Head of caudate nucleus (tissue), 42 donors: Measurements from ENCODE around the gene KCNQ1.

ENCODE experiments used
- DNase-seq, 42 donors: peaks; one replicate each; pipeline versions ENCODE4 v3.0.0 to v3.0.0-alpha.2; 2020 to 2021; ENCODE audit warnings: mixed read lengths in 7 of 42
- intact Hi-C: fragments of 100-400 bp; cut with DNase I; formaldehyde crosslinking; loops from one replicate; pipeline ENCODE4 v1.15.0; 2022

Gene KCNQ1

GRCh38 chr11:2776351-2777061, 331.7 kb downstream of the KCNQ1 start:
- intact Hi-C loops, result no loop called here
- DNase-seq, result peak in 21 of 42 donors; percentile 1 to 37 (median 13)

- intact Hi-C loops, result no loop called here
- DNase-seq, result peak in 23 of 42 donors; percentile 1 to 35 (median 7)
These were observed 332.6 kb downstream of the KCNQ1 start for GRCh38 chr11:2777386-2777785.

GRCh38 chr11:2777871-2778629, 333.2 kb downstream of the KCNQ1 start:
- DNase-seq, result peak in 26 of 42 donors; percentile 3 to 40 (median 15)
- intact Hi-C loops, result no loop called here

- intact Hi-C loops, result no loop called here
These were observed 334.1 kb downstream of the KCNQ1 start for GRCh38 chr11:2778630-2779498.

GRCh38 chr11:2779499-2779980, 334.7 kb downstream of the KCNQ1 start:
- intact Hi-C loops, result no loop called here

More at GRCh38 chr11:2778630-2779498, 334.1 kb downstream of the KCNQ1 start:
- peak; percentile 62 to 89 (median 80) for DNase-seq

DNA sequence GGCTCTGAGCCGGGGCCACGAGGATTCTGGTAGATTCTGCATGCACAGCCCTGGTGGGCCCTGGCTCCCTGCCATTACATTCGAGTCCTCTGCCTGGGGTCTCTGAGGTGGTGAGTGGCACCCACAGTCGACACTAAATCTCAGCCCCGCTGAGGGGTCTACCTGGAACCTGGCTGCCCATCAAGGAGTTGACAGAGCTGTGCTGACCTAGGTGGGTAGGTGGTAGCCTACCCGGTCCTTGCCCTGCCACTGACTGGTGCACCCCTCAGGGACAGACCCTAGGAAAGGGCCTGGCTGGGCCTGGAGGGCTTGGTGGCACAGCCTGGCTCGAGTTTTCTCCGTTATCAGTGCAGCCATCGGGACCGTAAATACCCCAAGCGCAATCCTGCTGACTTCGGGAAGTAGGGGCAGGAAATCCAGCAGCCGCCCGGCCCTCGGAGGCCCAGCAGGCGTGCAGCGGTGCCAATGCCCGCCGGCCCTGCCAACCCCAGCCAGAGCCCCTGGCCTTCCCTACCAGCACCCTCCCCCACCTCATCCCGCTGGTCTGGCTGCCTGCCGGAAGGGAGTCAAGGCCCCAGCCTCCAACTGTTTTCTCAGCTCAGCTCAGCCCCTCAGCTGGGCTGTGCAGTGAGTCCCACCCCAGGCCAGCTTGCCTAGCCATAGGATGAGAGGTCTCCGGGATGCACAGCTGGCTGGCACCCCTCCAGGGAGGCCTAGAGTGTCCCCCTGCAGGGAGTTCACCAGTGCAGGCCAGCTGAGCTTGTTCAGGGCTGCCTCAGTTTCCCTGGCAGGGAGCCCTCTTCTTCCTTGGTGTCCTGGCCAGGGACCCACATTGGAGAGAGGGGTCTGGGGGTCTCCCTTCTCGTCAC, 335.4 kb downstream of the KCNQ1 start:
- DNase-seq, result peak in 28 of 42 donors; percentile 1 to 41 (median 11)
- intact Hi-C loops, result no loop called here

More at GRCh38 chr11:2779499-2779980, 334.7 kb downstream of the KCNQ1 start:
- peak in 8 of 42 donors; percentile 0 to 40 (median 5) for DNase-seq

- peak in 15 of 42 donors; percentile 1 to 26 (median 3) for DNase-seq
- intact Hi-C loops, result no loop called here
These were observed 336.1 kb downstream of the KCNQ1 start for GRCh38 chr11:2780850-2781407.

DNA sequence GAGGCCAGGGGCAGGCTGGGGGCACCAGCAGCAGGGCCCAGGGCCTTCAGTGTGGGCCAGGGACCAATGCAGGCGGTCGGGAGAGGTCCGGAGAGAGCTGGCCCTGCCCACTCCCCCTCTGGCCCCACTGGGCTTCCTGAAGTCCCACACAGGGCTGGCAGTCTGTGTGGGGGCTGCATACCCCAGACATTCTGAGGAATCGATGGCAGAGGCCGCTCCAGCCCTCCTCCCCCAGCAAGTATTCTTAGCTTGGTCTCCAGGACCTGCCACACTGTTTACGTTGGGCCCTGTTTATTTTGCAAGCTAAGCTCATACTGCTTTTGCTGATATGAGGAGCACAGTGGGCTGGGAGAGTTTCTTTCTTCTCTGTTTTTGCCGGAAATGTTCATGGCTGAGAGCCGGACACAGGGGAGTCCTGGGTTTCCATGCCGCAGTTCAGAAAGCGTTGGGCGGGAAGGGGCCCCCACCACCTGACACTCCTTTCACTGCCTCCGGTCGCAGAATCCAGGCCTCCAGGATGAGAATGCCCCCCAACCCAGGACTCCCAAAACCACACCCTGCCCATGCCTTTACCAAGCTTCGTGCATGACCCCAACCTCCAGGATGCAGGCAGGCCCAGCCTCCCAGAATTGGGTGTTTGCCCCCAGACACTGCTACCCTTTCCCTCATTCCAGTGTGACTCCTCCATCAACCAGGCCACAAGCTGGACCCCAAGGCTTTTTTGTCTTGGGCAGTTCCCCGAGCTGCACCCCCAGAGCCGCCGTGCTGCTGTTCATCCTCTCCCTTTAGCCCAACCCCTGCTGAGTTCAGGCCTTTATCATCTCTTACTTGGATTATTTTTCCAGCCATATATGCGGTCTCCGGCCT, 336.8 kb downstream of the KCNQ1 start:
- intact Hi-C loops, result no loop called here
- peak in 28 of 42 donors; percentile 0 to 33 (median 8) for DNase-seq

DNA sequence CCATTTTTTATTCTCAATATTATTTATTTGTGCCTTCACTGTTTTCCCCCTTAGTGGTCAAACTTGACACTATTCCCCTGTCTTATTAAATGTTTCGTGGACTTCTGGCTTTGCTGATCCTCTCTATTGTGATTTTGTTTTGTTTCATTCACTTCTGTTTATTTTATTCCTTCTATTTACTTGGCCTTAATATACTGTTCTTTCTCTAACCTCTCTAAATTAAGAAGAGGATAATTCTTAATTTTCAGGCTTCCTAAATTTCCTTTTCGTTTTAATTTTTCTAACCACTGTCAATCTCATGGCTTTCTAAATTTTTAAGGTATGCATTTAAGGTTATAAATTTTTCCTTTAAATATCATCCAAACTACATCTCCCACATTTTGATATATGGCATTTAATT, 338.0 kb downstream of the KCNQ1 start:
- DNase-seq, result no peak
- intact Hi-C loops, result no loop called here

- intact Hi-C loops, result no loop called here
- no peak for DNase-seq
These were observed 338.8 kb downstream of the KCNQ1 start for GRCh38 chr11:2783536-2784082.

GRCh38 chr11:2787816-2788167, 343.0 kb downstream of the KCNQ1 start:
- DNase-seq, result peak in 9 of 42 donors; percentile 2 to 28 (median 7)
- intact Hi-C loops, result no loop called here

DNA sequence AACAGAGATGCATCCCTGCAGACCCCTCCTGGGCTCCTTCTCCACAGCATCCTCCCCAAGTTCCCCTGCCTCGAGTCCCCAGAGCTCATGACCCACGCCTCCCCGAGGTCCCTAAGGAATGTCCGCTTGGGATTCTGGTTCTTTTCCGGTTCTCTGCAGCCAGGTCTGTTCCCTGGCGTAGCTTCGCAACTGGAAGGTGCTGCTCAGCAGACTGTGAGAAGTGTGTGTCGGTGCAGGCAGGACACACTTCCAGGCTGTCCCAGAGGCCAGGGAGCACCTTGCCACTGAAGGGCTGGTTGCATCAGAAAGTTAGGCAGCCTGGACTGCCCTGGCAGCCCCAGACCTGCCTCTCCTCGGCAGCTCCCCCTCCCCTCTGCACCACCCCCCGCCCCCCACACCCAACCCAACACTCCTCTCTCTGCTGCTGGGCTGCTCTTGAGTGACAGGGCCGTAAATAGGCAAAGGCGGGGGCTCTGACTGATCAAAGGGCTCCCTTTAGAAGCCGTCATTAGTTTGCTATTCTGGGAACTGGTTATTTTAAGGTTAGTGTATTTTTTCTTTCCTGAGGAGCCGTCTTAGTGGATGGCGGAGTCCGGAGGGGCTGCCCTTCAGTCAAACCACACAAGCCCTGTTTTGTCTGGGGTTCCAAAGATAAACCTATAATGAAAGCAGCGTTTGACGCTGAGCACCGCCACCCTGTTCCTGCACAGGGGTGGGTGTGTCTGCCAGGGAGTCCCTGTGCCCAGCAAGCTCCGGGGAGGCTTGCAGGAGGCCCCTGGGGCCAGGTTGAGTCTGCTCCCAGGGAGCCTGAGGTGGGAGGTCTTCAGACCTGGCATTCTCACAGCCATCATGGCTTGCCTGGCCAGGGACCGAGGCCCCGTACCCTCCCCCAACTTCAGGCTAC, 343.6 kb downstream of the KCNQ1 start:
- intact Hi-C loops, result no loop called here
- peak in 23 of 42 donors; percentile 0 to 28 (median 7) for DNase-seq

GRCh38 chr11:2789331-2789730, 344.5 kb downstream of the KCNQ1 start:
- peak in 19 of 42 donors; percentile 1 to 34 (median 12) for DNase-seq
- intact Hi-C loops, result no loop called here

- DNase-seq, result peak in 24 of 42 donors; percentile 1 to 37 (median 4)
- intact Hi-C loops, result no loop called here
These were observed 345.2 kb downstream of the KCNQ1 start for GRCh38 chr11:2789791-2790567.

GRCh38 chr11:2790568-2790921, 345.7 kb downstream of the KCNQ1 start:
- DNase-seq, result peak in 16 of 42 donors; percentile 0 to 31 (median 6)
- intact Hi-C loops, result no loop called here
